HFFc6 (cell line): ENCODE measurements around the gene A4GNT. TPM values are rescaled to one million over a fixed set of nuclear protein-coding genes. Genes with fewer than 3 reads are reported as not detected.

Source experiments
- DNase-seq: peaks from one replicate; pipeline ENCODE4 v3.0.0-alpha.2; 2018
- H3K27ac Mint-ChIP-seq: 2 replicates; pipeline ENCODE4 v1.8.0; 2020; ENCODE audit warnings: mild to moderate bottlenecking, mixed read lengths
- H3K27me3 Mint-ChIP-seq: 2 replicates; pipeline ENCODE4 v1.8.0; 2021; ENCODE audit warnings: mild to moderate bottlenecking, moderate library complexity, mixed read lengths; ENCODE audit not compliant: insufficient read depth
- H3K36me3 Mint-ChIP-seq: 2 replicates; pipeline ENCODE4 v1.8.0; 2021; ENCODE audit warnings: low read depth, mixed read lengths
- H3K4me1 Mint-ChIP-seq: 2 replicates; pipeline ENCODE4 v1.8.0; 2020; ENCODE audit warnings: low read depth, mixed read lengths
- H3K4me3 Mint-ChIP-seq: 2 replicates; pipeline ENCODE4 v1.8.0; 2020; ENCODE audit warnings: mild to moderate bottlenecking, moderate library complexity, mixed read lengths
- H3K9me3 Mint-ChIP-seq: 2 replicates; pipeline ENCODE4 v1.8.0; 2020; ENCODE audit warnings: mild to moderate bottlenecking, mixed read lengths
- total RNA-seq, 6 experiments: library from RNA; stranded (reverse); fragmentation: NEBNext Ultra II Directional; extraction: Animal tissue kit (Norgen Biotek cat#: 25700); gene quantifications; 2 replicates in 1 of 6; 3 replicates in 5 of 6; pipeline ENCODE4 v1.2.3, GENCODE V29; 2021
- TF ChIP-seq, protein P1 (sequence below): fragments of 200-600 bp; sonication (generic); IDR thresholded peaks from 2 replicates; pipeline ENCODE4 v1.5.0; 2021; ENCODE audit warnings: antibody characterized with exemption, mild to moderate bottlenecking

The A4GNT gene
- total RNA-seq, 6 experiments from 2014 or later = not detected

DNA sequence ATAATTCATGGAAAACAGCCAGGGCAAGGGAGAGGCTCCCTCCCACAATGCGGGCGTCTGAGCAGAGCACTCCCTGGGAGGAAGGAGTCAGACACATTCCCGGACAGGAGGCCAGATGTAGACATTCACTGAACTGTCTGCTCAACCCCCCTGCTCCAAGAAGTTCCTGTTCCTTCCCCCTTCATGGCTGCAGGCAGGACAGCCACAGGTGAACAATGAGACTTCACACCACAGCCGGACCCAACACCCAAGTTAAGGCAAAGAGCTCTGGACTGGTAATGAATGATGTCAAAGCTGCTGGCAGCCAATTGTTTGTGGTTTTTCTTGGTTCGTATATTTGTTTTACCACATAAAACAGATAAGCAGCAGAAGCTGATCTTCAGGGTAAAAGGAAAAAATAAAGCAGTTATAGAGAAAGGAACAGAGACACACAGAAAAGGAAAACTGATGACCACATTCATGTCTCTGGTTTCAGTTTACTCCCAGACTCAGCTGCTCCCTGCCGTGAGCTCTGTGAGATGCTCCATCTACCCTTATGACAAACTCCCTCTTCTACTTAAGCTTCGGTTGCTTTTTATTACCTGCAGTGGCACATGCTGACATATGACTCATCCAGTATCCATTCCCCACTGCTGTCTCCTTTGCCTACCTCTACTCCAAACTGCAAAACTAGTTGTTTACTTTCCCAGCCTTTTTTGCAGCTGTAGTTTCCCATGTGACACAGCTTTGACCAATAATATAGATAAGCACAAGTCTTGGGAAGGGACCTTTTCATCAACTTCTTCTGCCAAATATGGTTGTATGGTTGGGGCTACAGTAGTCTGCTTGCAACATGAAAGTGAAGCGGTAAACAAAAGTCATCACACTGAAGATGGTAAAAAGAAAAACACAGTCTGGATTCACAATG is 49.9 kb downstream of the A4GNT start:
- peaks cover 2% of the 10 kb centered on the region; the same call in 1 of the 2 replicates for H3K27me3 Mint-ChIP-seq
- H3K4me3 Mint-ChIP-seq = peak overlapping the region; percentile 82

GRCh38 chr3:138081371-138082084 is 50.7 kb downstream of the A4GNT start:
- H3K27ac Mint-ChIP-seq = peak overlapping the region; percentile 88

More for the DNA sequence above, 49.9 kb downstream of the A4GNT start:
- peak overlapping the region; percentile 88 for H3K27ac Mint-ChIP-seq
- peaks cover 72% of the 10 kb centered on the region for H3K4me1 Mint-ChIP-seq
- TF ChIP-seq, protein P1, sequence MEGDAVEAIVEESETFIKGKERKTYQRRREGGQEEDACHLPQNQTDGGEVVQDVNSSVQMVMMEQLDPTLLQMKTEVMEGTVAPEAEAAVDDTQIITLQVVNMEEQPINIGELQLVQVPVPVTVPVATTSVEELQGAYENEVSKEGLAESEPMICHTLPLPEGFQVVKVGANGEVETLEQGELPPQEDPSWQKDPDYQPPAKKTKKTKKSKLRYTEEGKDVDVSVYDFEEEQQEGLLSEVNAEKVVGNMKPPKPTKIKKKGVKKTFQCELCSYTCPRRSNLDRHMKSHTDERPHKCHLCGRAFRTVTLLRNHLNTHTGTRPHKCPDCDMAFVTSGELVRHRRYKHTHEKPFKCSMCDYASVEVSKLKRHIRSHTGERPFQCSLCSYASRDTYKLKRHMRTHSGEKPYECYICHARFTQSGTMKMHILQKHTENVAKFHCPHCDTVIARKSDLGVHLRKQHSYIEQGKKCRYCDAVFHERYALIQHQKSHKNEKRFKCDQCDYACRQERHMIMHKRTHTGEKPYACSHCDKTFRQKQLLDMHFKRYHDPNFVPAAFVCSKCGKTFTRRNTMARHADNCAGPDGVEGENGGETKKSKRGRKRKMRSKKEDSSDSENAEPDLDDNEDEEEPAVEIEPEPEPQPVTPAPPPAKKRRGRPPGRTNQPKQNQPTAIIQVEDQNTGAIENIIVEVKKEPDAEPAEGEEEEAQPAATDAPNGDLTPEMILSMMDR = no peak
- DNase-seq = peak; percentile 67
- no peaks in the 10 kb centered on the region for H3K9me3 Mint-ChIP-seq
- peaks cover 41% of the 10 kb centered on the region for H3K36me3 Mint-ChIP-seq

DNA sequence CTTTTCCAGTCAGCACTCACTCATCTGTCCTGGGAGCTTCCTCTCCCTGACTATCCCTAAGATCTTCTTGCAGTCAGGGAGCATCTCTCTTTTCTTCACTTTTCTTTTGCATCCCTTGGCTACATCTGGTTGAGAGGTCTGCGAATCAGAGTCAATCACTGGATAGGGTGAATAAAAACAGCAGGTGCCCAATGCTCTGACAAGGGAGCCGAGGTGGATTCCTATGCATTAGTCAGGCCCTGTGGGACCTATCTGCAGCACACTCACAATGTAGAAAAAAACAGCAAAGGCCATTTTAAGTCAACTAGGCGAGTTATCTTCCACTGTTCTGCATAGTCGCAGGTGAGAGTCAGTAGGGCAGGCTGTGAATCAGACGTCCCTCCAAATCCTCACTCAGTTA is 52.3 kb downstream of the A4GNT start:
- DNase-seq = no peak
- Mint-ChIP-seq H3K4me3 (no peak overlapping the region), H3K9me3 (no peaks in the 10 kb centered on the region), H3K36me3 (peaks cover 41% of the 10 kb centered on the region), H3K4me1 (peaks cover 72% of the 10 kb centered on the region), H3K27ac (peak overlapping the region; percentile 88), H3K27me3 (no peaks in the 10 kb centered on the region)
- TF ChIP-seq, protein P1 = no peak

More at GRCh38 chr3:138081371-138082084, 50.7 kb downstream of the A4GNT start:
- Mint-ChIP-seq H3K36me3 (peaks cover 34% of the 10 kb centered on the region), H3K9me3 (no peaks in the 10 kb centered on the region), H3K4me1 (peaks cover 72% of the 10 kb centered on the region), H3K4me3 (peak overlapping the region; percentile 82), H3K27me3 (peaks cover 2% of the 10 kb centered on the region; the same call in 1 of the 2 replicates)
- DNase-seq = peak; percentile 56
- TF ChIP-seq, protein P1 = no peak

DNA sequence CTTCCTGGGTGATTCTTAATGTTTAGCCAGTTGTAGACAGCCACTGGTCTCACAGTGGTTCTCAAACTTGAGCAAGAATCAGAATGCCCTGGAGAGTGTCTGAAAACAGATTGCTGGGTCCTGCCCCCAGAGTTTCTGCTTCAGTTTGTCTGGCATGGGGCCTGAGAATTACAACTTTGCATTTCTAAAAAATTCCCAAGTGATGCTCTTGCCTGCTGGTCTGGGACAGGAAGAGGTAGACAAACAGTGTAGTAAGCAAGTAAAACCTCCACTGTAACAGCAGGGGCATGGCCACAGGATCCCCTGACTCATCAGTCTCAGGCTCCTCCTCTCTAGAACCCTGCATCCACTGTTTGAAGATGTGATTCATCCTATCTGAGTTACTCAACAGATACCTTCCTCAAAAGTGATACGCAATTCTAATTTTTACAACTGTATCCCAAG is 53.3 kb downstream of the A4GNT start:
- H3K27me3 Mint-ChIP-seq = no peaks in the 10 kb centered on the region
- peaks cover 35% of the 10 kb centered on the region for H3K36me3 Mint-ChIP-seq
- peaks cover 66% of the 10 kb centered on the region for H3K4me1 Mint-ChIP-seq
- DNase-seq = peak; percentile 94
- H3K4me3 Mint-ChIP-seq = peak overlapping the region; percentile 72
- no peaks in the 10 kb centered on the region for H3K9me3 Mint-ChIP-seq
- peak overlapping the region; percentile 88 for H3K27ac Mint-ChIP-seq
- TF ChIP-seq, protein P1 = no peak

DNA sequence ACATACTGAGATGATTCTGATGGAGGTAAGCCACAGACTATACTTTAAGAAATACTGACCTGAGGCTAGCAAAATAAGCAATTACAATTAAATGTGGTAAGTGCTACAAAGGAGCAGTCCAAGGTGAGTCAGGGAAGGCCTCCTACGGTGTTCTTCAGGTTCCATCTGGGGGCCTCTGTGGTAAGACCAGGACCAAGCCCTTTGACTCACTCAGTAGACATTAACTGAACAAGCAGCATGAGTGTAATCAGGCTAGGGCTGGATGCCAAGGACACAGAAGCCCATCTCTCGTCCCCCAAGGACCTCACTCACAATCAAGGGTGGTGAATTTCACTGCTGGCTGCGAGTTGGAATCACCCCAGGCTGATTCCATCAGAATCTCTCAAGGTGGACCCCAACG is 54.1 kb downstream of the A4GNT start:
- DNase-seq = peak; percentile 48
- TF ChIP-seq, protein P1 = no peak
- H3K27ac Mint-ChIP-seq = peak overlapping the region; percentile 67
- no peak overlapping the region for H3K4me3 Mint-ChIP-seq
- H3K4me1 Mint-ChIP-seq = peaks cover 62% of the 10 kb centered on the region
- H3K27me3 Mint-ChIP-seq = no peaks in the 10 kb centered on the region
- no peaks in the 10 kb centered on the region for H3K9me3 Mint-ChIP-seq
- peaks cover 33% of the 10 kb centered on the region for H3K36me3 Mint-ChIP-seq

Other genes starting within 250 kb of the A4GNT start
- gene CLDN18, start 122.2 kb downstream of the A4GNT start, total RNA-seq = not detected
- gene DZIP1L, start 16.8 kb downstream of the A4GNT start, total RNA-seq = 10 to 100 TPM in 1 of 6 experiments, 1 to 10 TPM in 5; 6.1 to 10.8 (median 8.8) TPM
- 10 to 100 TPM in 5 of 6 experiments, 1 to 10 TPM in 1; 9.9 to 13.7 (median 11.8) TPM for gene DBR1, start 42.5 kb upstream of the A4GNT start, total RNA-seq
- gene ARMC8, start 54.9 kb upstream of the A4GNT start, total RNA-seq = 10 to 100 TPM; 29.0 to 37.9 (median 35.0) TPM
- gene NME9, start 197.5 kb upstream of the A4GNT start, total RNA-seq = not detected
- gene MRAS, start 216.2 kb upstream of the A4GNT start, total RNA-seq = 10 to 100 TPM; 62.7 to 97.4 (median 76.1) TPM